ENCODE data around the gene NFE2L2.

DNA sequence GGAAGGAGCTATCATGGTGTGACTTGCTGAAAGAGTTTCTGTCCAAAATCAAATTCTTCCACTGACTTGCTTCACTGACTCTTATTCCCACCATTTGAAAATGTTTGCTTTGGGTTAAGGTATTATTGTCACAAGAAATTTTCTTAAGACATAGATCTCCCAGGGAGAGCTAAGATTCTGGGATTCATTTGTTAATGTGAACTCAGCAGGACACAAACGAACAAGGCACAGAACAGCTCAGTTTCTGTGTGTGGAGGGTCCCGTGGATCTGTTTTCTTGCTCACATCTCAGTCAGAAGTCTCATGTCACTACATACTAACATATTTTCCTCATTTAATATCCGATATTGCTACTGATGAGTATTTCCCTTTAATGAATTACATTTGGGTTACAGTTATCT lies 60.1 kb downstream of the NFE2L2 start:
- TF ChIP-seq, protein P1, sequence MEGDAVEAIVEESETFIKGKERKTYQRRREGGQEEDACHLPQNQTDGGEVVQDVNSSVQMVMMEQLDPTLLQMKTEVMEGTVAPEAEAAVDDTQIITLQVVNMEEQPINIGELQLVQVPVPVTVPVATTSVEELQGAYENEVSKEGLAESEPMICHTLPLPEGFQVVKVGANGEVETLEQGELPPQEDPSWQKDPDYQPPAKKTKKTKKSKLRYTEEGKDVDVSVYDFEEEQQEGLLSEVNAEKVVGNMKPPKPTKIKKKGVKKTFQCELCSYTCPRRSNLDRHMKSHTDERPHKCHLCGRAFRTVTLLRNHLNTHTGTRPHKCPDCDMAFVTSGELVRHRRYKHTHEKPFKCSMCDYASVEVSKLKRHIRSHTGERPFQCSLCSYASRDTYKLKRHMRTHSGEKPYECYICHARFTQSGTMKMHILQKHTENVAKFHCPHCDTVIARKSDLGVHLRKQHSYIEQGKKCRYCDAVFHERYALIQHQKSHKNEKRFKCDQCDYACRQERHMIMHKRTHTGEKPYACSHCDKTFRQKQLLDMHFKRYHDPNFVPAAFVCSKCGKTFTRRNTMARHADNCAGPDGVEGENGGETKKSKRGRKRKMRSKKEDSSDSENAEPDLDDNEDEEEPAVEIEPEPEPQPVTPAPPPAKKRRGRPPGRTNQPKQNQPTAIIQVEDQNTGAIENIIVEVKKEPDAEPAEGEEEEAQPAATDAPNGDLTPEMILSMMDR (IDR thresholded peaks at IDR 0.05; ENCODE audit: low read depth, low read length): no peak
- TF ChIP-seq EZH2phosphoT487 (IDR thresholded peaks at IDR 0.05; ENCODE audit: low read depth): no peak
